Esophagus squamous epithelium (tissue), 4 donors: ENCODE measurements around the gene TEX53.

Experiments used
- CTCF ChIP-seq, 6 experiments: fragments of 450-650 bp in 4 of 6; fragments of 200-600 bp in 2 of 6; sonication (generic) in 2 of 6; IDR thresholded peaks; one replicate each; pipeline ENCODE4 v1.5.1; 2016 to 2019; ENCODE audit warnings: antibody characterized with exemption in 6 of 6, mild to moderate bottlenecking in 4 of 6, moderate library complexity in 4 of 6
- POLR2A ChIP-seq, 4 donors: fragments of 450-650 bp; IDR thresholded peaks; one replicate each; pipeline ENCODE4 v1.6.1; 2017; ENCODE audit warnings: antibody characterized with exemption in 4 of 4, mild to moderate bottlenecking in 4 of 4, moderate library complexity in 3 of 4

GRCh38 chr9:114614373-114614772, 43.2 kb downstream of the TEX53 start:
- TF ChIP-seq CTCF (IDR thresholded peaks at IDR 0.05) (no peak), POLR2A (IDR thresholded peaks at IDR 0.05) (no peak)
